Heart left ventricle (tissue), 16 donors: Measurements from ENCODE around the gene MRPL38. TPM values are rescaled to one million over a fixed set of nuclear protein-coding genes. Genes with fewer than 3 reads are reported as not detected.

Source experiments
- ATAC-seq, 4 donors: fragments of 200-7000 bp; cut with Tn5 transposase; one replicate each; pipeline ENCODE4 v1.9.1; 2020 to 2022; ENCODE audit warnings: moderate library complexity in 4 of 4, mild to moderate bottlenecking in 3 of 4, moderate number of reproducible peaks in 1 of 4
- DNase-seq, 5 donors: peaks; one replicate each; pipeline ENCODE4 v3.0.0-alpha.2; 2020
- H3K27ac ChIP-seq, 12 donors: fragments of 200-600 bp; sonication (generic) in 4 of 12; one replicate each; pipeline versions ENCODE4 v1.5.0 to v1.8.0; 2016 to 2022; ENCODE audit warnings: mild to moderate bottlenecking in 2 of 12
- H3K27me3 ChIP-seq, 9 donors: fragments of 200-600 bp; sonication (generic) in 2 of 9; one replicate each; pipeline versions ENCODE4 v1.5.1 to v1.8.0; 2016 to 2022; ENCODE audit warnings: mild to moderate bottlenecking in 3 of 9
- H3K36me3 ChIP-seq, 9 donors: fragments of 200-600 bp; sonication (generic) in 2 of 9; one replicate each; pipeline versions ENCODE4 v1.5.0 to v1.8.0; 2018 to 2022; ENCODE audit warnings: mild to moderate bottlenecking in 2 of 9
- H3K4me1 ChIP-seq, 12 donors: fragments of 200-600 bp; sonication (generic) in 4 of 12; one replicate each; pipeline versions ENCODE4 v1.5.0 to v1.8.0; 2016 to 2022; ENCODE audit warnings: mild to moderate bottlenecking in 3 of 12
- H3K4me3 ChIP-seq, 12 donors: fragments of 200-600 bp; sonication (generic) in 4 of 12; one replicate each; pipeline versions ENCODE4 v1.5.0 to v1.8.0; 2017 to 2022; ENCODE audit warnings: mild to moderate bottlenecking in 9 of 12, moderate library complexity in 4 of 12
- H3K9me3 ChIP-seq, 12 donors: fragments of 200-600 bp; sonication (generic) in 4 of 12; one replicate each; pipeline versions ENCODE4 v1.5.0 to v1.8.0; 2016 to 2022; ENCODE audit warnings: mild to moderate bottlenecking in 1 of 12
- CTCF ChIP-seq, 12 donors: fragments of 200-600 bp; sonication (generic) in 4 of 12; IDR thresholded peaks; one replicate each; pipeline versions ENCODE4 v1.5.0 to v1.8.0; 2018 to 2022; ENCODE audit warnings: antibody characterized with exemption in 12 of 12, mild to moderate bottlenecking in 5 of 12
- POLR2A ChIP-seq, 2 donors: fragments of 450-650 bp; IDR thresholded peaks; one replicate each; pipeline ENCODE4 v1.6.1; 2017; ENCODE audit warnings: antibody characterized with exemption in 2 of 2, mild to moderate bottlenecking in 2 of 2, moderate library complexity in 2 of 2
- whole genome bisulfite sequencing, 4 donors: extraction: QIAGEN DNeasy Blood & Tissue Kit in 2 of 4; methylation state at CpG; one replicate each; pipeline versions ENCODE4 v1.1.5 to v1.1.7; 2013 to 2018; 5-methylcytosine and 5-hydroxymethylcytosine counted together
- intact Hi-C, 10 donors: fragments of 100-400 bp; cut with DNase I; formaldehyde crosslinking; loops; one replicate each; pipeline versions ENCODE4 v1.11.1 to v1.14.2; 2022
- polyA plus RNA-seq, 2 donors: library from polyadenylated mRNA; stranded (reverse); fragments of 200-250 nt; gene quantifications; one replicate each; pipeline ENCODE4 v1.2.3, GENCODE V29; 2013
- total RNA-seq, 9 donors: library from RNA; depleted of rRNA in 2 of 9; stranded (reverse); fragments of >200 nt in 2 of 9; fragmentation: NEBNext Ultra II Directional in 3 of 9; extraction: Animal tissue kit (Norgen Biotek cat#: 25700) in 3 of 9; gene quantifications; one replicate each; pipeline versions ENCODE4 v1.1.0 to v1.2.4, GENCODE V29; 2016 to 2023
- donor health status: ischemic (EF 13 %, LVEDD 7.1; RV severe dilation, severe dysfunction).
- donor health status: healthy with polysubstance abuse.
- donor health status: DM: no; HTN: yes; CAD: no.
- donor health status: DM: no; HTN: no; CAD: no.
- donor health status: ischemic (EF 25% LVEDD 6.9; RV normal size, moderate dysfunction).
- donor health status: ischemic (EF 25% LVEDD 5.7; RV mildly dilated, moderate dysfunction).
- donor health status: healthy.
- donor health status: DM: yes; HTN: yes; CAD: no.
- donor health status: ischemic (EF 35%, LVEDD 5.7; RV mildly dilated, moderate dysfunction).
- donor health status: nonischemic (EF 11% LVEDD 7.7; RV severe dilation, severe dysfunction).
- donor health status: DM: yes; HTN: yes; CAD: no.
- donor health status: PGD.
- donor health status: ischemic (EF 29% LVEDD 5.4; RV normal size, mild dysfunction).
- donor health status: nonischemic (EF 23%, LVEDD 6.1; RV moderate dilation, normal function).

The MRPL38 gene
- total and polyA plus RNA-seq, 11 donors: 54.8 to 126 (median 106) TPM

- 71 to 93% (median 83%) methylated on average over 4 to 11 of the region's 11 CpGs for WGBS, 4 donors
- TF ChIP-seq POLR2A (IDR thresholded peaks at IDR 0.05): no peak
- DNase-seq: no peak
- H3K4me3 ChIP-seq: no peak overlapping the region
- H3K9me3 ChIP-seq: no peaks in the 10 kb centered on the region
- no peaks in the 10 kb centered on the region for H3K27me3 ChIP-seq
- no peaks in the 10 kb centered on the region for H3K4me1 ChIP-seq
- intact Hi-C loops: no loop called here
- no peak overlapping the region for H3K27ac ChIP-seq
- ATAC-seq: no peak
- peaks cover 0 to 11% (median 0%) of the 10 kb centered on the region in 9 donors for H3K36me3 ChIP-seq
Observed at GRCh38 chr17:75920045-75920560, 15.4 kb upstream of the MRPL38 start.

- Histone ChIP-seq H3K27ac (no peak overlapping the region), H3K4me3 (no peak overlapping the region), H3K36me3 (peaks cover 0 to 11% (median 3%) of the 10 kb centered on the region in 9 donors), H3K4me1 (no peaks in the 10 kb centered on the region), H3K9me3 (no peaks in the 10 kb centered on the region), H3K27me3 (no peaks in the 10 kb centered on the region)
- DNase-seq (no peak), ATAC-seq (no peak)
- intact Hi-C loops: no loop called here
- TF ChIP-seq POLR2A (IDR thresholded peaks at IDR 0.05) (no peak), CTCF (IDR thresholded peaks at IDR 0.05) (no peak)
- WGBS, 4 donors: 92 to 95% (median 94%) methylated on average over 18 to 22 of the region's 22 CpGs
Observed at GRCh38 chr17:75919611-75920010, 14.9 kb upstream of the MRPL38 start.

- no peaks in the 10 kb centered on the region for H3K9me3 ChIP-seq
- no peak for ATAC-seq
- no peaks in the 10 kb centered on the region for H3K27me3 ChIP-seq
- no peak for TF ChIP-seq POLR2A (IDR thresholded peaks at IDR 0.05)
- no peak for TF ChIP-seq CTCF (IDR thresholded peaks at IDR 0.05)
- DNase-seq: no peak
- intact Hi-C loops: no loop called here
- H3K4me3 ChIP-seq: no peak overlapping the region
- H3K36me3 ChIP-seq: peaks cover 0 to 22% (median 5%) of the 10 kb centered on the region in 9 donors
- no peak overlapping the region for H3K27ac ChIP-seq
- no peaks in the 10 kb centered on the region for H3K4me1 ChIP-seq
- 95 to 96% (median 96%) methylated on average over 10 to 31 of the region's 31 CpGs for WGBS, 4 donors
Observed at GRCh38 chr17:75917917-75918445, 13.3 kb upstream of the MRPL38 start.

GRCh38 chr17:75917141-75917916, 12.6 kb upstream of the MRPL38 start:
- DNase-seq: no peak
- H3K4me1 ChIP-seq: no peaks in the 10 kb centered on the region
- H3K36me3 ChIP-seq: peaks cover 0 to 26% (median 5%) of the 10 kb centered on the region in 9 donors
- no peak overlapping the region for H3K4me3 ChIP-seq
- WGBS, 4 donors: 83 to 90% (median 88%) methylated on average over 19 to 23 of the region's 23 CpGs
- TF ChIP-seq POLR2A (IDR thresholded peaks at IDR 0.05) (no peak), CTCF (IDR thresholded peaks at IDR 0.05) (no peak)
- H3K9me3 ChIP-seq: no peaks in the 10 kb centered on the region
- no peaks in the 10 kb centered on the region for H3K27me3 ChIP-seq
- no peak overlapping the region for H3K27ac ChIP-seq
- intact Hi-C loops: no loop called here
- no peak for ATAC-seq
